ENCODE data around the gene VMAC. TPM values are rescaled to one million over a fixed set of nuclear protein-coding genes. Genes with fewer than 3 reads are reported as not detected.

Gene VMAC
- total RNA-seq, 2 donors from 2014 or later, result 23.6 to 29.0 TPM

- H3K9me3 ChIP-seq, result no peaks in the 10 kb centered on the region
- WGBS, result 84% methylated on average over 12 of the region's 12 CpGs
- TF ChIP-seq CTCF (IDR thresholded peaks at IDR 0.05), result no peak
- TF ChIP-seq POLR2A (IDR thresholded peaks at IDR 0.05), result no peak
- TF ChIP-seq POLR2AphosphoS5 (IDR thresholded peaks at IDR 0.05), result no peak
- H3K27ac ChIP-seq, result no peak overlapping the region
- DNase-seq (ENCODE audit: low spot score), result no peak
- intact Hi-C loops (cut with DNase I), result no loop called here
- no peaks in the 10 kb centered on the region for H3K4me1 ChIP-seq (replicated peaks)
- H3K27me3 ChIP-seq (replicated peaks; ENCODE audit: insufficient read depth), result no peaks in the 10 kb centered on the region
- H3K4me3 ChIP-seq, result no peak overlapping the region
- peaks cover 24 to 27% of the 10 kb centered on the region in 2 donors for H3K36me3 ChIP-seq
Observed at GRCh38 chr19:5922161-5922545, 17.5 kb downstream of the VMAC start.

GRCh38 chr19:5923356-5923755 is 18.7 kb downstream of the VMAC start:
- no peaks in the 10 kb centered on the region for H3K27me3 ChIP-seq (replicated peaks; ENCODE audit: insufficient read depth)
- H3K27ac ChIP-seq, result no peak overlapping the region
- no peak overlapping the region for H3K4me3 ChIP-seq
- TF ChIP-seq POLR2AphosphoS5 (IDR thresholded peaks at IDR 0.05) (no peak), CTCF (IDR thresholded peaks at IDR 0.05) (no peak), POLR2A (IDR thresholded peaks at IDR 0.05) (no peak)
- DNase-seq (ENCODE audit: low spot score), result no peak
- 96% methylated on average over 16 of the region's 16 CpGs for WGBS
- H3K4me1 ChIP-seq (replicated peaks), result no peaks in the 10 kb centered on the region
- H3K9me3 ChIP-seq, result no peaks in the 10 kb centered on the region
- intact Hi-C loops (cut with DNase I), result no loop called here
- H3K36me3 ChIP-seq, result peaks cover 19 to 22% of the 10 kb centered on the region in 2 donors

GRCh38 chr19:5925830-5926427 is 21.3 kb downstream of the VMAC start:
- peaks cover 19 to 22% of the 10 kb centered on the region in 2 donors for H3K36me3 ChIP-seq
- intact Hi-C loops (cut with DNase I), result no loop called here
- H3K27me3 ChIP-seq (replicated peaks; ENCODE audit: insufficient read depth), result no peaks in the 10 kb centered on the region
- no peak overlapping the region for H3K27ac ChIP-seq
- 84% methylated on average over 18 of the region's 18 CpGs for WGBS
- no peaks in the 10 kb centered on the region for H3K4me1 ChIP-seq (replicated peaks)
- TF ChIP-seq POLR2A (IDR thresholded peaks at IDR 0.05) (no peak), POLR2AphosphoS5 (IDR thresholded peaks at IDR 0.05) (no peak), CTCF (IDR thresholded peaks at IDR 0.05) (no peak)
- H3K9me3 ChIP-seq, result no peaks in the 10 kb centered on the region
- H3K4me3 ChIP-seq, result no peak overlapping the region
- DNase-seq (ENCODE audit: low spot score), result no peak

- Histone ChIP-seq H3K4me3 (no peak overlapping the region), H3K9me3 (no peaks in the 10 kb centered on the region), H3K36me3 (peaks cover 19 to 22% of the 10 kb centered on the region in 2 donors), H3K27ac (no peak overlapping the region), H3K27me3 (replicated peaks; ENCODE audit: insufficient read depth) (no peaks in the 10 kb centered on the region), H3K4me1 (replicated peaks) (no peaks in the 10 kb centered on the region)
- intact Hi-C loops (cut with DNase I), result no loop called here
- no peak for TF ChIP-seq CTCF (IDR thresholded peaks at IDR 0.05)
- no peak for TF ChIP-seq POLR2A (IDR thresholded peaks at IDR 0.05)
- no peak for TF ChIP-seq POLR2AphosphoS5 (IDR thresholded peaks at IDR 0.05)
- WGBS, result 64% methylated on average over 14 of the region's 14 CpGs
- DNase-seq (ENCODE audit: low spot score), result no peak
Observed at GRCh38 chr19:5926641-5927440, 22.2 kb downstream of the VMAC start.

- 90% methylated on average over 8 of the region's 8 CpGs for WGBS
- no peak for DNase-seq (ENCODE audit: low spot score)
- Histone ChIP-seq H3K9me3 (no peaks in the 10 kb centered on the region), H3K4me3 (no peak overlapping the region), H3K4me1 (replicated peaks) (no peaks in the 10 kb centered on the region), H3K36me3 (peaks cover 19% of the 10 kb centered on the region in 2 donors), H3K27ac (no peak overlapping the region), H3K27me3 (replicated peaks; ENCODE audit: insufficient read depth) (no peaks in the 10 kb centered on the region)
- TF ChIP-seq POLR2AphosphoS5 (IDR thresholded peaks at IDR 0.05) (no peak), CTCF (IDR thresholded peaks at IDR 0.05) (no peak), POLR2A (IDR thresholded peaks at IDR 0.05) (no peak)
- intact Hi-C loops (cut with DNase I), result no loop called here
Observed at GRCh38 chr19:5927441-5927821, 22.8 kb downstream of the VMAC start.
